Colon (tissue), 2 donors: ENCODE data around the gene FAM135A.
A peak's percentile ranks its signal among the peaks of the same experiment; 100 is the strongest.
"Not testable (repeated sequence)": the region's sequence is repeated elsewhere in the genome, so short reads cannot be mapped to it uniquely, and the experiment has no call there.

Source experiments
- FAIRE-seq: peaks from 2 replicates; lab custom pipeline; 2012; peaks lifted over from hg19 to GRCh38; lab: Jason Lieb, UNC
- donor health status: control.
- donor health status: control.

FAM135A gene

DNA sequence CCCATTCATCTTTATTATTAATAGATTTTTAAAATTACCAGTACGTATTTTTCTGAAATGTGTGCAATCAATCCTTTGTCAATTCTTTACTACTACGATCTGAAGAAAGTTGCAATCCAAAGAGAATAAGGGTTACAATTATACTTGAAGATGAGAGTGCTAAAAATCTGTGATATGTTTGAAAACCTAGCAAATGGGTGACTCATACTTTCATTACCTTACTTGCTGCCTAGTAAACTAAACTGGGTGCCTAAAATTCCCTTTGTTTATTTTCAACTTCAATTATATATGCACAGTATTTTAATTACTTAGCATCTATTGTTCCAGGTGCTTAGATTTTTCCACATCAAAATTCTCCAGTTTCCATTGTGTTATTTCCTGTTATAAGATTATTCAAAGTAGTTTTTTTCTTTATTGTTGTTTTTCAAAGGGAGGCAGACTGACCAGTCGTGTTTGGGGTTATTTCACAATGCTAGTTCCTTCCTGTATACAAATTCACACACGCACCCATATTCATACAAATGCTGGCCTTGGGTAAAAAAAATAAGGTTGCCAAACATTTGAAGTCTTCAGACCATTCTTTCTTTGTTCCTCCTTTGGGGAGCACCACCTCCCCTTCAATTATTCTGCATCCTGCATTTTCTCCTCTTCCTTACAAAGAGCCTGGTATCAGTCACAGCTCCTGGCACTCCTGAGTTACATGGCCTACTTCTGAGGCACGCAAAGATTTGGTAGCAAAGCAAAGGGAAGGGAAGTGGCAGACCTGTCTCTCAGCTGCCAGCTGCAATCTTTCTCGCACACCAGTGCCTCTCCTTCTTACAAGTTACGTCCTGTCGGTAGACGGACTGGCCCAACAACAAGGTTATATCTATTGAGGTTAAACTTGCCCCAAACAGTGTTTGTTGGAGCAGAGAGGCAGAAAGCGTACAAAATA lies 16.2 kb upstream of the FAM135A start:
- FAIRE-seq, result no peak

DNA sequence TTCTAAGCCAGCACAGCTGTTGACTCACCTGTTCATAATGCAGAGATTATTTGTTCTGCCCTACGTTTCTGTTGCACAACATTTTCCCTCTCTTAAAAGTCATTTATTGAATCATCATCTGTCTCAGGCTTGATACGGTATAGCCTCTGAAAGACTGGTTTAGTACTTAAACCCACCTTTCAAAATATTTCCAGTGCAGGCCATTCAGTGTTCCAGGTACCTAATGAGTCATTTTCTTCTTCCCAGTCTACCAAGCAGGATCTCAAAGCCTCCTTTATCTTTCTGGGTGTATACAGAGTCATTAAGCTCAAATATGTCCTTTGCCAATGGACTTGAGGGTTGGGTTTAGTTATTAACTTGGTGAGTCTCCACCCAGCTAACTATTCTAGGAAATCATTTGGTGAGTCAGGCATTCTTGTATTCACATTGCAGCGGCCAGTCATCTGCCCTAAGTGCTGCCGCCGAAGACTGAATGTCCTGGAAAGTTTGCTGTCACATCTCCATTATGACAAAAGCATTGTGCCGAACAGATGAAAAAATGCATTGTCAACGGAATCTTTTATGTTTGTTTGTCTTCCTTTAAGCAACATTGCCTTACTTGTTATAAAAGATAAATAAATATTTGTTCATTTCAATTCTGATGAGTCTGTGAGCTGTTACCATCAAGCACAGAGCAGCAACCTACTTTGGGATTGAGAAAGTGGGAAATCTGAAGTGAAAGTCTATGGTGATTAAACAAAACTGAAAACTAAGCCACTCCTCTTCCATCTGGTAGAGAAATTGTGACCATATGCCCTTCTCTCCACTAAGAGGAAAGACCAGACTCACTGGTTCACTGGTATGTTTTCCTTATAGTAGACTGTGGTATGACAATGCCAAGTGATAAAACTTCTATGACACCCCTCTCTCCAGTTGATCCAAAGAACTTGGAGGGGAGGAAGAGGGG lies 14.3 kb upstream of the FAM135A start:
- FAIRE-seq, result peak; percentile 94

DNA sequence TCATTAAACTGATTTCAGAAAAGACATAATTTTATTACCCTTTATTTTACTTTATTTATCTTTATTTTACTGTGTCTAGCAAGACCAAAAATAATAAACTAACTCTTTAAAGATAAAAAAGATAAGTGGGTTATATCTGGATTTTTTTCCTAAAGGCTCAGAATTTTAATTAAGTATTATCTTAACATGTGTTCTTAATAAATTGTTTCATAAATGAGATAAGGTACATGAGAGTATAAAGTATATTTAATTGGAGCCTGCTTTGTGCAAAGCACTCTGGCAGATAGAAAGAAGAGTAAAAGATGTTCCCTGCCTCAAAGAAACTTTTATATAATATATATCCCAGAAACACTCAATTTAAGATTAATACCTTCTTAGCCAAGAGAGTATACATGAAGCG lies 8.7 kb upstream of the FAM135A start:
- FAIRE-seq, result peak; percentile 62

DNA sequence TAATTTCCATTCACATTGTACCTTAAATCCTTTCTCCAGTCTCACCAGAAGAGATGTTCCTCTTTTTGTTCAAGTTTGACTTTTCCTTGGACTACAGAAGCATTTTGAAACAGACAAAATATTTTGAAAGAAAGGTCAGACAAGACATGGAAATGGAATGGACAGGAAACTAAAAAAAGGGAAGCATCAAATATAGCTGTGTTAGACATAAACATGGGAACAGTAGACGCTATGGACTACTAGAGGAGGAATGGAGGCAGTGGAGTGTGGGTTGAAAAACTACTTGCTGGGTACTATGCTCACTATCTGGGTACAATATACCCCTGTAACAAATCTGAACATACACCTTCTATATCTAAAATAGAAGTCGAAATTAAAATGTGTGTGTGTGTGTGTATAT lies 4.1 kb upstream of the FAM135A start:
- no peak for FAIRE-seq

DNA sequence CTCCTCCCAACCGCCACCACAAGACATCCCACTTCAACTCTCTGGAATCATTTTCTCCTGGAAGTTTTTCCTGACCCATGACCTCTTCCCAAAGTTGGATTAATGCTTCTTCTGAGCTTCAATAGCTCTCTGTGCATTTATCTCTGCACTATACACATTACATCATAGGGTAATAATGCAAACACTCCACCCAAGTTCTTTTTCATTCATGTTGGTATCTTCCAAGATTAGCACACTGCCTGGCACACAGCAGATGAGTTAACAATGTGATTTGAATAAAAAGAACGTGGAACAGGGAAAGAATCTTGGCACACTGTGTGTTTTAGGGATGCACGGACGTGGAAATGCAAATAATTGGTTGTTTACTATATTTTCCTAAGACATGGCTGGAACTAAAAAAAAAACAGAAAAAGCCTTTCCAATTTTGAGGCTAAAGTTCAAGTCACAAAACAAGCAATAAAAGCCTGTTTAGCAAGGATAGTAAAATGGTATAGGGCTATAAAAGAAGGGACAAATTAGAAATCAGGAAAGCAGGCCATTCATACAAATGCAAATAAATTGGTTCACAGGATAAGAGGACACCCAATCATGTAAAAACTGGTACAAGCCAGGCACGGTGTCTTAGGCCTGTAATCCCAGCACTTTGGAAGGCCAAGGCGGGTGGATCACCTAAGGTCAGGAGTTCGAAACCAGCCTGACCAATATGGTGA lies 1.6 kb upstream of the FAM135A start:
- peak; percentile 91 for FAIRE-seq

DNA sequence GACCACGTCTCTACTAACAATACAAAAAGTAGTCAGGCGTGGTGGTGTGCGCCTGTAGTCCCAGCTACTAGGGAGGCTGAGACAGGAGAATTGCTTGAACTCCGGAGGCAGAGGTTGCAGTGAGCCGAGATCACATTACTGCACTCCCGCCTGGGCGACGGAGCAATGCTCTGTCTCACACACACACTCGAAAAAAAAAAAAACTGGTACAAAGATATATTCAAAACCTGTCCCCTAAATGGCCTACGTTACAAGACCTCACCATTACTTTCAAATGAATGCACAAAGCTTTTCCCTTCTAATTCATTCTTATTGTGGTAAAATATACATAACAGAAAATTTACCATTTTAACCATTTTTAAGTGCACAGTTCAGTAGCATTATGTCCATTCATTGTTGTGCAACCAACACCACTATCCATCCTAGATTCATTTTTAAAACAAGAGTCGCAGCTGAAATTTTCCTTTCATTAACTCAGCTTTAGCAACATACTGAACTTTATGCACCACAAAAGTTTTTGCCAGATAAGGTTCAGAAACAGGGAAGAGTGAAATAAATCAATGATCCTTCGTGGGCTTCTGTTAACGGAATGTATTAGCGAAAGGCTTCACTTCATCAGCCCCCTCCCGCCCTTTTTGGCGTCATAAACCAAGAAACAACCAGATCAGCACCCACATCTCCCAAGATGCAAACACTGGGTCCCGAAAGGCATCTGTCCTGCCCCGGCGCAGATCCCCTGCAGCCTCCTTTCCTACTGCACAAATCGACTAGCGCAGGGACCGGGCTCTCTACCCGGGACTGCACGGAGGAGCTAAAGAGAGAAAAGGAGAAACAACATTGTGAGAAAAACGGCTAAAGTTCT lies 825 bp upstream of the FAM135A start:
- FAIRE-seq, result no peak

DNA sequence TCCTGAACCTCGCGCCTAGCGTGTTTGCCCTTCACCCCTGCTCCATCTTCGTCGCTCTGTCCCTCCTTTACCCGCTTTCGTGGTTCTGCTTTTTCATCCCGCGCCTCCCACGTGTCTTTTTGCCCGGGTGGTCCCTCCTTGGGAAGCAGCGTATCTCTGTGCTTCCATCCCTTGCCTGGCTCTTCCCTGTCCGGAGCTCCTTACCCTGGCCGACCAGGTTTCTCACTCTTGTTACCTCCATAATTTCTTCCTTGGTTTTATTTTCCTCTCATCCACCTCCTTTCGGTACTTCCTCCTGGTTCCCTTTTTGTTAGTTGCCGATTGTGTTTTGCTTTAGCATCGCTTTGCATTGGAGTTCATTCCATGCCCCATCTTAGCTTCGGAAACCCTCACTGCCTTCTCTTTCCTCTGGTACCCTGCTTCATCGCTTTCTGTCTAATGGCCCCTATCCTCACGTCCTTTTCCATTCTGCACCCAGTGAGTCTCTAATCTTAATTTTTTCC lies 735 bp downstream of the FAM135A start:
- no peak for FAIRE-seq

DNA sequence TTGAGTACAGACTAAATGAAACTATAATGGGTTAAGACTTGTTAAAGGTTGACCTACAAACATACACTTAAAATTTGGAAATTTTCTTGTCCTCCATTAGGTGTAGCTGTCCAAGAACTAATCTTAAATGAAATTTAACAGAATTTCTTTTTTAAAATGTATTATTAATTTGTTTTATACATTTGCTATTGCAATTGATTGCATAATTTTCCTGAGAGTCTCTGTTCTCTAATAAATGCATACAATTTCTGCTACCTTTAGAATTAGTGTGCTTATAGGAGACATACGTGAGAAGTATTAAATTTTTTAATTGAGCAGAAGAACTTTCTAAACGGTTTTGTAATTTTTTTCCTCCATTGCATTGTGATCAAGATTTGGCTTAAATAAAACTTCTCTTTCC lies 1.5 kb downstream of the FAM135A start:
- no peak for FAIRE-seq

DNA sequence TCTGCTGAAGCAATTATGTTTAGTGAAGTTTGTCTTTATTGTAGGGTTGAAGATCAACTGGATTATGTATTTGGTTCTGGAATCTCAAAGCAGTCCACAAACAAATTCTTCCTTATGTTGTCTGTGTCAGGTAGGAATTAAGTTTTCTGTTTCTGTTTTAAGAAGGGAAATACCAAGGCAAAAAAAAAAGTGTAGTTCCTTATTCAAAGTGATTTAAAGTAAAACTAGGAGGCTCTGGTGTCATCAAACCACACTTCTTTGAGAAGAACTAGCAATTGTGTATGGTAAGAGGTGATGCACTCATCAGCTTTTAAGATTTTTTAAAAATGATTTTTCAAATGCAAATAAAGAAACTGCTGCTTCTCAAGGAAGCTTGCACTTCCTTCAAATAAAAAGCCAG lies 1.9 kb downstream of the FAM135A start:
- FAIRE-seq, result no peak

DNA sequence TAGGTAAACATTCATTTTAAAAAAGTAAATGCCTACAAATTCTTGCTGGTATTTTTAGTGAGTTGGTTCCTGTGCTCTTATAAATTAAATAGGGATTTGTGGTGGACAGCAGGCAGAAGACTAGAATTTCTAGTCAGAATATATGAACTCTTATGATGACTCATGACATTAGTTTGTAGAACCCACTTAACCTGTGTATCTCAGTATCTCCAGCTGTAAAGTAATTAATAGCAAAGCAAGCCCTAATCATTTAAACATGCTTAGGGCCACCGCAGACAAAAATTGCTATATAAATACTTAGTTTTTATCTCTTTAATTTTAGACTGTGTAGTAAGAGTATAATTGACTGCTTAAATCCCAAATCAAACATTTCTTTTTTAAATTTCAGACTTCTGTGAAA lies 2.4 kb downstream of the FAM135A start:
- no peak for FAIRE-seq

DNA sequence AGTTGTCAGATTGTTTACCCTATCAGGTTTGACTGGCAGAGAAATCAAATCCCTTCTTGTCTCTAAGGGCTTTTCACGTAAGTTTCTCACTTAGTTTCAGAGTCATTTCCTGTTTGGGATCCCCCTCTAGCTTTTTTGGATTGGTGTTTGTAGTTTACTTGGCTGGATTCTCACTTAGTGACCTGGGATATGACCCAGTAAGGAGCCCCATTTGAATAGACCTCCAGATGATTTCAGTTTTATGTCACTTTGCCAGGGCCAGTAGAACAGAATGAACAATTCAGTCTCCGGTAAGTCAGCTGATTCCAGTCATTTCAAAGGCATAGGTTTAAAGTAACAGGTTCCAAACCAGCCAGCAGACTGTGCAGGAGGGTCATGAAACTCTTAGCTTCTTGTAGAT lies 8.2 kb downstream of the FAM135A start:
- no peak for FAIRE-seq

DNA sequence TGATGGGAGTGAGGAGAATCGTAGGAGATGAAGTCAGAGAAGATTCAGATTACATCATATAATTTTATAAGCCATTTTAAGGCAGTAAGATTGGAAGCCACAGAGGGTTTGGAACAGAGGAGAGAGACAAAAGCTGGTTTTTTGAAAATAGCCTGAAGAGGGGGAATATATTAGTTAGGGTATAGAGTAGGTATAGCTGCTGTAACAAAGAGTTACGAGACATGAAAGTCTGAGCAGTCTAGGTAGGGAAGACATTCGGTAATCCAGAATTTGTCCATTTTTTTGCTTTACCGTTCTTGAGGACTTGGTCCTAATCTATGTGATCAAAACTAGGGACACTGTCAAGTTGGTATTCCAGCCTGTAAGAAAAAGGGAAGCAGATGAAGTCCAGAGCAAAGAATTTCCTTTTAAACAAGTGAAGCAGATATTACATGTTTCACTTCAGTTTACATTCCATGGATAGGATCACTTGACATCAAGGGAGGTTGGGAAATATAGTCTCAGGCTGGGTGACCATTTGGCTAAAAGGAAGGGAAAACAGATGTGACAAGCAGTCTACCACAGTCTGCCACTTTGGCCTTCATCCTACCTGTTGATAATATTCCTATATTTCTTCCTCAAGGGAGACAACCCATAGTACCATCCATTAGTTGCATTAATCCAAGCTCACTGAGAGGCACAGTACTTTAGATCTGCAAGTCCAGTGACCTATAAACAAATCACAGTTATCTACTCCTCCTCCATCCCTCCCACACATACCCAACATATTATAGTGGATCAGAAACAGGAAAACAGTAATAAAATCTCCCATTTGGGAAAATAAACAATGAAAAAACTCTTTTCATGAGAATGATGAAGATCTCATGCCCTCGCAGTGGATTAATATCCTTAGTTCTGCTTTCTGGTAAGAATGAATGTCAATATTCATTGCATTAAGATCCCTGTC lies 10.2 kb downstream of the FAM135A start:
- FAIRE-seq, result no peak

DNA sequence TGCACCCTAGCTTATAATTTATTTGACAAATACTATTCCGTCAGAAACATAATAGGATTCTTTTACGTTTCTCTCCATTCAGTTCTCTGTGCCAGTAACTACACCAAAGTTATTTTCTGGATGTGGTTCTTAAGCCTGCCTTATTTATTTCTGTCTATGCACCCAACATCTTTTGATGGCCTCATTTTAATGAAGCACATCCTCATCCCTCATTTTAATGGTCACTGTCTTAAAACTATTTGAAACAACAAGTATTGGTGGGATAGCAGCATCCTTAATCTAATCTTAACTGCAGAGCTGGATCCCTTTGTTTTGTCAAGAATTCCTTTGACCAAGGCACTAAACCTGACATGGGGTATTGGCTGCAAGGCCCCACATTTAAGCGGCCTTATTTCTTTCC lies 11.0 kb downstream of the FAM135A start:
- FAIRE-seq, result no peak

DNA sequence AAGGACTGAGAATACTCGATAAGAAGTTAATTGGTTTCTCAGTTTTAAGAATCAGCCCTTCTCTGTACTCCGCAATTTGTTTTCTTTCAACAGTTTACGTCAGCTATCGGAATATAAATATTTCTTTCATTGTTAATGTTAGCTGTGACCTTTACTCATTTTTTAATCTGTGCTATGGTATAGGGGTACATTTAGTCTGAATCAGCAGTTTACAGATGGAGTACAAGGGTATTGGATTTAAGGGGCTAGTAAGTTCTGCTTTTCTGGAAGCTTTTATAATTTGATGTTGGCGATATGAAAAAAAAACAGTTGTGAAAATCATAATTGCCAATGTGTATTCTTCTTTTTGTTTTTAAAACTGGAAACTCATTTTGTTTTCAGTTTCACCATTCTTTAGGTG lies 23.0 kb downstream of the FAM135A start:
- no peak for FAIRE-seq

DNA sequence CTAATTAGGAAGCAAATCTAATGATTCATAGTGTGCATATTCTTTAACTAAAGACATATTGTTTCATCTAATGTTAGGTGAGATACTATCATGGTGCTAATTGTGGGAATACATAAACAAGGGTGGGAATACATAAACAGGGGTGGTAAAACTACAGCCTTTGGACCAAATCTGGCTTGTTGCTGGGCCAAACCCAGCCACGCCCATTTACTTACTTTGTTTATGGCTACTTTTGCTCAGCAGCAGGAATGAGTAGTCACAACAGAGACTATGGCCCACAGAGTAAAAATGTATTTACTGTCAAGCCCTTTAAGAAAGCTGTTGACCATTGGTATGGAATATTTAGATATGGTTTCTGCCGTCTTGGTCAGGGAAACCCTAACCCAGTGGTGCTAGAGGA lies 31.7 kb downstream of the FAM135A start:
- FAIRE-seq, result no peak

DNA sequence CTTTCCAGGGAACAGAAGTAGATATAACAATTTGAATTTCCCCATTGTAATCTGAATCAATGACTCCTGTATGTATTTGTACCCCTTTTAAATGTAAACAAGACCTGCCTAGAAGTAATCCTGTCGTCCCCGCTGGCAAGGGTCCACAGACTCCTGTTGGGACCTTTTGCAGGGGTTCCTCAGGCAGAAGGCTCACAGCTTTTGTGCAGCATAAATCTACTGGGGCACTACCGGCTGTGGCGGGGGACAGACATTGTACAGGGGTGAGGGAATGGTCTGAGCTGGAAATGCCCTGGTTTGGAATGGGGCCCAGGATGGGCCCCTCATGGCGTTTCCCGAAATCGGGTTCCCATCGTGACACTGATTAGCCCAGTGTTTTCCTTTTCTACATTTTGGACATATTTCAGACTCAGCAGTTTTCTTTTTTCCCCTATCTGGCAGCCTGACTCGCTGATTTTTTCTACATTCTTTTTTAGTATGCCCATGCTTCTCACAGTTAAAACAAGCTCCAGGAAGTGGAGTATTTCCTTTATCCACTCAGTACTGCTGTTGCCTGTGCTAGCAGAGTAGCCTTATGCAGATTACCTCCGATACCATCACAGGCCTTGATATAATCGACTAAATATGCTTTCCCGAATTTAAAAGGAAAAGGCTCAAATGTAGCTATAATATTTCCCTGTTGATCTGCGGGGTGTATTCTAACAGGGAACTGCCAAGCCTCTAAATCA lies 34.2 kb downstream of the FAM135A start:
- FAIRE-seq, result not testable (repeated sequence)

DNA sequence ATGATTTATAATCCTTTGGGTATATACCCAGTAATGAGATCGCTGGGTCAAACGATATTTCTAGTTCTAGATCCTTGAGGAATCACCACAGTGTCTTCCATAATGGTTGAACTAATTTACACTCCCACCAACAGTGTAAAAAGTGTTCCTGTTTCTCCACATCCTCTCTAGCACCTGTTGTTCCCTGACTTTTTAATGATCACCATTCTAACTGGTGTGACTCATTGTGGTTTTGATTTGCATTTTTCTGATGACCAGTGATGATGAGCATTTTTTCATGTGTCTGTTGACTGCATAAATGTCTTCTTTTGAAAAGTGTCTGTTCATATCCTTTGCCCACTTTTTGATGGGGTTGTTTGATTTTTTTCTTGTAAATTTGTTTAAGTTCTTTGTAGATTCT lies 40.6 kb downstream of the FAM135A start:
- not testable (repeated sequence) for FAIRE-seq

DNA sequence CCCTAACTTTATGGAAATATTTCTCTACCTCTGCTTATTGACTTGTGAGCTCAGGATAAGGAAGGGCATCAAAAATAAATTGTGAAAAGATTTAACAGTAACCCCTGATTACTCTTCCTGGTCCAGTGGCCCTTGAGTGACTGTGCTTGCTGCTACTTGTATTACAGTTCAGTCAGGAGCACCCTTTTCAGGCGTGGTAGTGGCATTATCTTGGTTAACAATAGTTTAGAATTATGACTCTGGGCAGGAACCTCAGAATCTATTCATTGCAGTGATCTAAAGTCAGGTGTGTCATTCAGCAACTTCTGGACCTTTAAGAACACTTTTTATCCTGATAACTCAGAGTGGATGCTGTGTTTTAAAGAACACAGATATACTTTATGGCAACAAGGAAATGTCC lies 43.4 kb downstream of the FAM135A start:
- no peak for FAIRE-seq

DNA sequence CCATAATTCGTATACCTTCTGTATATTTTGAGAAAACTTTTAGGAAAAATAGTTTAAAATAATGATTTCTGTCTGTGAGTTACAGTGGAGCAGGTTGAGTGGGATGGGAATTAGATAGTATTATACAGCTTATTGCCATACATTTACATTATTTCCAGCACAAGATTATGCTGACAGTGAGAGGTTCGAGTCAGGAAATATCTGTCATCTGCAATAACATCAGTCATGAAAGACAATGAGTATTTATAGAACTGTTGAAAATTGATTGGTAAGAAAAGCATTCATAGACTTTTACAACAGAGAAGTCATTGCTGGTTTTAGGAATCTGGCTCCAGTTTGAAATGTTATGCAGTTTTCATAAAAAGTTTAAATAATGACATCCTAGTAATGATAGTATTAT lies 45.9 kb downstream of the FAM135A start:
- no peak for FAIRE-seq
